HG02981 (cell line): Measurements from ENCODE around the gene KRT76.

Experiments
- ATAC-seq: cut with Tn5 transposase; IDR thresholded peaks from one replicate; pipeline ENCODE4 v1.9.1; 2021; ENCODE audit warnings: mild to moderate bottlenecking, moderate library complexity; ENCODE audit not compliant: unreplicated experiment

Gene KRT76

GRCh38 chr12:52742196-52742580 is 35.0 kb downstream of the KRT76 start:
- ATAC-seq = no peak

- no peak for ATAC-seq
Observed at GRCh38 chr12:52741375-52742195, 35.6 kb downstream of the KRT76 start.

- ATAC-seq = no peak
Observed at GRCh38 chr12:52740584-52740983, 36.6 kb downstream of the KRT76 start.

- no peak for ATAC-seq
Observed at GRCh38 chr12:52739963-52740362, 37.2 kb downstream of the KRT76 start.

- no peak for ATAC-seq
Observed at GRCh38 chr12:52735816-52736632, 41.1 kb downstream of the KRT76 start.

- no peak for ATAC-seq
Observed at GRCh38 chr12:52735106-52735505, 42.0 kb downstream of the KRT76 start.

GRCh38 chr12:52730793-52731192 is 46.4 kb downstream of the KRT76 start:
- ATAC-seq = no peak

GRCh38 chr12:52730383-52730782 is 46.8 kb downstream of the KRT76 start:
- ATAC-seq = no peak

GRCh38 chr12:52729147-52729546 is 48.0 kb downstream of the KRT76 start:
- ATAC-seq = no peak

- ATAC-seq = no peak
Observed at GRCh38 chr12:52728374-52728773, 48.8 kb downstream of the KRT76 start.

GRCh38 chr12:52727037-52727436 is 50.1 kb downstream of the KRT76 start:
- no peak for ATAC-seq

- no peak for ATAC-seq
Observed at GRCh38 chr12:52726451-52726850, 50.7 kb downstream of the KRT76 start.

- no peak for ATAC-seq
Observed at GRCh38 chr12:52724384-52724783, 52.8 kb downstream of the KRT76 start.

- no peak for ATAC-seq
Observed at GRCh38 chr12:52722680-52723079, 54.5 kb downstream of the KRT76 start.

- no peak for ATAC-seq
Observed at GRCh38 chr12:52721838-52722470, 55.2 kb downstream of the KRT76 start.

GRCh38 chr12:52720365-52720886 is 56.7 kb downstream of the KRT76 start:
- ATAC-seq = no peak
